Jurkat, Clone E6-1 (cell line): Measurements from ENCODE around the gene ABCB6.

ENCODE experiments used
- DNase-seq: peaks from one replicate; pipeline ENCODE4 v3.0.0-alpha.2; 2011; ENCODE audit warnings: low read depth, low spot score
- H3K4me3 ChIP-seq: 2 replicates; pipeline ENCODE4 v1.5.1; 2011; ENCODE audit warnings: mild to moderate bottlenecking, low read length, control low read depth, moderate library complexity

ABCB6 gene

DNA sequence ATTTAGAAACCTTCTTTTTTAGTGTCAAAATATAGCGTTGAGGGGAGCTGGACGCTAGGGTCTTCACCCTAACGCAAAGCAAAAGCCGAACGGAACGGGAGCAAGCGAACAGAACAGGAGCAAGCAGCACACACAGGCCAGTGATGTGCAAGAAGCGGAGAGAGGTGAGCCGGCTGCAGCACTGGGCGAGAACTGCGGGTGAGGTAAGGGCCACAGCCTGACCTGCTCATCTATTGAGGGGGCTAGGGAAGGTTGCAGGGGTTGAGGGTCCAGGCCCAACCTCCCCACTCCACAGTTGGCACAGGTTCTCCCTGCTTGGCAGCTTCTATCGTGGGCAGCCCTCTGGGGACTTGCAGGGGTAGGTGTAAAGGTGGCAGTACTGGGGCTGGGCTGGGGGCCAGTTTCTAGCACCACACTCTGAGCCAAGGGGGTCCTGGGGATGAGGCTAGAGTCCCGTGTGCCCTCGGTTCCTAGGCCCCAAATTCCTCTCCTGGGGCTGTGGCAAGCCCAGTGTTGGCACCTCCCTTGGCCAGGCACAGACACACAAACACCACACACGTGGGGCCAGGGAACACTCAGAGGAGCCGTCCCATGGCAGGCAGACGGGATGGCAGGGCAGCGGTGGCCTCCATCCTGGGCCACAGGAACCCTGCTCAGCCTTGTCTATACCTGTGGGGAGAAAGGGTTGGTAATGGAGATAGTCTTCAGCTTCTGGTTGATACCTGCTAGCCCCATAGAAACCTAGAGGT, 1.2 kb upstream of the ABCB6 start:
- no peak for DNase-seq
- H3K4me3 ChIP-seq, result no peak overlapping the region

GRCh38 chr2:219218217-219218731, 484 bp downstream of the ABCB6 start:
- DNase-seq, result no peak
- peak overlapping the region; percentile 56 for H3K4me3 ChIP-seq

DNA sequence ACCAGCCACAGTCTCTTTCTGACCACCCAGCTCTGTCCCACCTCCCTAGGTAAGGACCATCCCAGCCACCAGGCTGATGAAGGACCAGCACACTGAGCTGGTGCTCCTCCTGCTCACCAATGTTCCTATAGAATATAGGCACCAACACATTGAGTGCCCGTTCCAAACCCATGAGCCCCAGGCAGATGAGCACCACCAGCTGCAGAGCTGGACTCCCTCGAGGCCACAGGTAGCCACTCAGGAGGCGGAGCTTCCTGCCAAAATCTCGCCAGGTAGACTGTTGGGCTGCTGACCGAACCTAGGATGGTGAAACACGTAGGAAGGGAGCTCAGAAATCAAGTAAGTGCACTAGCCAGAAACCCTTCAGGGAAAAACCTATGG, 2.2 kb downstream of the ABCB6 start:
- H3K4me3 ChIP-seq, result no peak overlapping the region

GRCh38 chr2:219215871-219216534, 2.8 kb downstream of the ABCB6 start:
- no peak for DNase-seq
- no peak overlapping the region for H3K4me3 ChIP-seq

More for the DNA sequence above, 2.2 kb downstream of the ABCB6 start:
- no peak for DNase-seq

GRCh38 chr2:219214786-219215185, 4.0 kb downstream of the ABCB6 start:
- no peak for DNase-seq
- no peak overlapping the region for H3K4me3 ChIP-seq

DNA sequence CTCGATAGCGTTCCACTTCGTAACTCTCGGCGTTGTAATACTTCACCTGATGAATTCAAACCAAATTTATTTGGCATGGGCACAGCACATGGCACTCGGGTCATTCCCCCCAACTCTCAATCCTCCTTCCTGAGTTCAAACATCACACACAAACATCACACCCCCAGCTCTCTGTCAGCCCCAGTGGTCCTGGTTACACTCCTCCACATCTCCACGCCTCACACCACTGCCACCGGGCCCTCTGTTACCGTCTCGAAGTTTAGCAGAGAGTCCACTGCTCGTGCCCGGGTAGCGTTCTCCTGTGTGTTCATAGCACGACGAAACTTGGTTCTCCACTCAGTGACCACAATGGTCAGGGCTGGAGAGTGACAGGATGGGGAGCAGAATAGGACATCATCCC, 4.6 kb downstream of the ABCB6 start:
- no peak overlapping the region for H3K4me3 ChIP-seq
- DNase-seq, result no peak

GRCh38 chr2:219213486-219214071, 5.2 kb downstream of the ABCB6 start:
- no peak for DNase-seq

DNA sequence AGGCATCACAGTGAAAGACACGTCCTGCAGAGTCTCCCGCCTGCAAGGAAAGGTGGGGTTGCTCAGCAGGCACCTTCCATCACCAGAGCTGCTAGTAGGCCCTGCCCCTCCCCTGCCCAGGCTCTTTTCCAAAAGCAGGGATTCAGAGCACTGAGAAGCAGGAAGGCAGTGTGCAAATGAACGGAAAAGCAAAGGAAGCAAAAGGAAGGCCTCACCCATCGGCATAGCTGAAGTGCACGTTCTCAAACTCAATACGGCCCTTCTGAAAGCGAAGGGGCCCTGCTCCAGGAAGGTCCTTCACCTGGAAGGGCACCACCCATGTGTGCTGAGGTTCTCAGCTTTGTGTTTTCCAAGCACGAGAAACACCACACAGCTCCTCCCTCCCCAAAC, 5.7 kb downstream of the ABCB6 start:
- DNase-seq, result no peak
- no peak overlapping the region for H3K4me3 ChIP-seq

More at GRCh38 chr2:219213486-219214071, 5.2 kb downstream of the ABCB6 start:
- H3K4me3 ChIP-seq, result no peak overlapping the region

- no peak for DNase-seq
Observed at GRCh38 chr2:219210886-219211362, 7.8 kb downstream of the ABCB6 start.

DNA sequence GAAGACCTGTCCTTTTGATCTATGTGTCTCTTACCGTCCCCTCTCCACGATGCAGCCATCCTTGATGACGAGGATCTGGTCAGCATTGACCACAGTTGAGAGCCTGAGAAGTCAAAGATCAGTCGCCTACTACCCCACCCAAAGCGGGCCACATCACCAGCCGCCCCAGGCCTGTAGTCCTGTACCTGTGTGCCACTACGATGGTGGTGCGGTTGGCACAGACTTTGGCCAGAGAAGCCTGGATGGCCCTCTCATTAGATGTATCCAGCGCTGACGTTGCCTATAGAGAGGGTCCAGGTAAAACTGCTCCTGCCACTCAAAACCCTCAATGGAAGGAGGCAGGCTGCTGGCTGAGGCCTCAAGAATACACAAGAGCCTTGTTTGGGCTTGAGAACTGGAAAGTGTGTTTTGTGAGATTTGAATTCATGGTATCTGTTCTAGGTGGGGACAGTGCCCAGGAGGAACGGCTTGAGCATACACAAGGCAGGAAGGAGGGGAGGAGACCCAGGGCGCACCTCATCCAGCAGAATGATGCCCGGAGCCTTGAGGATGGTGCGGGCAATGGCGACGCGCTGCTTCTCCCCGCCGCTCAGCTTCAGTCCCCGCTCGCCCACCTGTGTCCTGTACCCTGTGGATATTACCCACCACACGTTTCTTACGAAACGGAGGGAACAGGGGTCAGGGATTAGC, 8.4 kb downstream of the ABCB6 start:
- DNase-seq, result no peak
- no peak overlapping the region for H3K4me3 ChIP-seq

More at GRCh38 chr2:219210886-219211362, 7.8 kb downstream of the ABCB6 start:
- H3K4me3 ChIP-seq, result no peak overlapping the region

DNA sequence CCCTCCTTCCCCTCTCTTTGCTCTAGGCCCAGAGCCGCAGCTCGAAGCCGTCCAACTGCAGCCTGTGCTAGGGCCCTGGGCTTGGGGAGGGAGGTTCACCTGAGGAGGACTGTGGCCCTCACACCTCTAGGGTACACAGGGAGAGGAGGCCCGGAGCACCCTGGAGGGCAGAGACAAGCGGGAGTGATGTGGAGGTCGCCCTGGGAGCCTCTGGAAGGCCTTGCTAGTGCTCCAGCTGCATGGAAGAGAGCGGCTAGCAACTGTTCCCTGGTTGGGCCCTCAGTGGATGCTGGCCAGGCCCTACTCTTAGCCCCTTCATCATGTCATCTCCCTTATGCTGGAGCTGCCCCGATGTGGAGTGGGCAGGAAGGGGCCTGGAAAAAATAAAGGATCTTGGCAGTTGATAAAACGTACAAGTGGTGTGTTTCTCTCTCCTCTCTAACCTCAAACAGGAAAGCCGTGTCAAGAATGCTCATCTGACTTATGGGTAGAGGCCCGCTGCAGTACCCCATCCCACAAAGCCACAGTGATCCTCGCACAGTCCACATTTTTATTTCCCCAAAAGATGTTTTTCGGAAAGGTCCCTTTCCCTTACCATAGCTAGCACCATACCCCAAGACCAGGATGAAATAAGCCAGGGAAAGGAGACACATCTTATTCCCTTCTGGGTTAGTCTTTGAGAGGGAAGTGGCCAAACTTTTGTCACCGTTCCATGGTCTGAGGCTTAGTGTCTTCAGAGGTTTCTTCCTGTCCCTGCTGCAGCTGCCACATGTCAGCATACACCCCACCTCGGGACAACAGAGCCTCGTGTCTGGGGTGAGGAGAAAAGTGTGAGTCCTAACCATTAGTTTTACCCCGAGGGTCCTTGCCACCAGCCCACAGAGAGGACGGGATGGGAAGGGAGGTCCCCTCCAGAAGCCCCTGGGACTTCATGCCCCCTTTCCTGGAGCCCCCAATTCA, 9.2 kb downstream of the ABCB6 start:
- no peak overlapping the region for H3K4me3 ChIP-seq
- no peak for DNase-seq

- DNase-seq, result no peak
Observed at GRCh38 chr2:219207884-219208740, 10.6 kb downstream of the ABCB6 start.

DNA sequence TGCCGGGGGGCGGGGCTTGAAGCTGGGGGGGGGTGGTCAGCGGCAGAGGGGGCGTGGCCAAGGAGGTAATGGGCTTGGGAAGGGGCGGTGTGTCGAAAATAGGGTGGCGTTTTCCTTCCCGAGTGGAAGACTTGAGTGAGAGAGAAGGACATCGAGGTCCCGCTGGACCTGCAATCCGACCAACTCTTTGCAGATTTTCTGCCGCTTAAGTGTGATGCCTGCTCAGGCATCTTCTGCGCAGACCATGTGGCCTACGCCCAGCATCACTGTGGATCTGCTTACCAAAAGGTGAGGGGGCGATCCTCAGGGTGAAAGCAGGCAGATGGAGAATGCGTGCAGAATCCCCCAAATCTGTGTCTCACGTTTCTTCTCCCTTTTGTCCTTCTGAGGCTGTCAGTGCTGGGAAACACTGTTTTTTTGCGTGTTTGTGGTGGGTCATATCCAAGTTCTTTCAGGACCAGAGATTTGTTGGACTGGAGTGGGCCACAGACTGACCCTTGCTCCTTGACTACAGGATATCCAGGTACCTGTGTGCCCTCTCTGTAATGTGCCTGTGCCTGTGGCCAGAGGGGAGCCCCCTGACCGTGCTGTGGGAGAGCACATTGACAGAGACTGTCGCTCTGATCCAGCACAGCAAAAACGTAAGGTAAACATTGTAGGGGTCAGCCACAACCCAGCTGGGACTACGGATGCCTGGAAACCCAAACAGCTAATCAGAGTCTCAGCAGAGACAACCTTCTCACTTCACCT, 11.4 kb downstream of the ABCB6 start:
- no peak for DNase-seq
- H3K4me3 ChIP-seq, result peak overlapping the region; percentile 58

More at GRCh38 chr2:219207884-219208740, 10.6 kb downstream of the ABCB6 start:
- no peak overlapping the region for H3K4me3 ChIP-seq

DNA sequence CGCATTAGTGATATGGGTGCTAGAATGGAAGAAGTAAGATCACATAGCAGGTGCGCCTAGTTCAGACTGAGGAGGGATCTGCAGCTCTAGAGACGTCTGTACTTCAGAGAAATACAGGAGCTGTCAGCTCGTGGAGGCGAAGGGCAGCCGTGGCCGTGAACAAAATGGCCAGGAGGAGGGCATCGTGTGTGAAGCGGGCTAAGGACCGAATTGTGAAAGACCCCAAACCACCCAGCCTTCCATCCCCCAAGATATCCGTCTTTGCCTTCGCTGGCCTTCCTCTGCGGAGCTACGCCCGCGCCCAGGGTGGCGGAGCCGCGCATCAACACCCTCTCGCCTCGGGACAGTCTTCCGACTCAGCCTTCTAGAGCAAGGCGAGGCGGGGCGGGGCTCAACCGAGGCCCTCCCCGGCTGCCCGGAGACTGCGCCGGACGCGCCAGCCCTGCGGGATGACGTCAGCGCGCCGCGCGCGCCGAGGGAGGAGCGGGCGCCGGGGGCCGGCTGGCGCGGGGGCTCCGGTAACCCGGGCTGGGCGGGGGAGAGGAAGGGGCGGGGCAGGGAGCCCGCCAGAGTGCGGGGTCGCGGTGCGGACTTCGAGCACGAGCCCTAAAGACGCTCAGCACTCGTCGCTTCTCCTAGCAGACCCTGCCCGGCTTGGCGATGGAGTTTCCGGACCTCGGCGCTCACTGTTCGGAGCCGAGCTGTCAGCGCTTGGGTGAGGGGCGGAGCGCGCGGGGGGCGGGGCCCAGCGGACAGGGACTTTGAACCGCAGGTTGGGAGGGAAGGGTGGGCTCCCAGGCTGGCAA, 12.2 kb downstream of the ABCB6 start, which contains the start of gene ZFAND2B:
Gene ZFAND2B (plus strand): TSS at position 455 of the 806 bp plus-strand sequence. CDS start 206 bp downstream, at position 661.
- peak within 1 kb of the TSS; percentile 60 for H3K4me3 ChIP-seq
- peak; percentile 87 for DNase-seq

- peak overlapping the region; percentile 60 for H3K4me3 ChIP-seq
- no peak for DNase-seq
Observed at GRCh38 chr2:219205981-219206327, 12.8 kb downstream of the ABCB6 start.

GRCh38 chr2:219205165-219205538, 13.6 kb downstream of the ABCB6 start:
- DNase-seq, result no peak
- H3K4me3 ChIP-seq, result no peak overlapping the region
